Osteocyte (in vitro differentiated cells): ENCODE data around the gene ABHD17A. TPM values are rescaled to one million over a fixed set of nuclear protein-coding genes. Genes with fewer than 3 reads are reported as not detected.

ENCODE experiments used
- DNase-seq: peaks from one replicate; pipeline ENCODE4 v3.0.0; 2021; ENCODE audit warnings: mixed read lengths; ENCODE audit not compliant: unreplicated experiment; ENCODE audit errors: extremely low spot score
- H3K27ac Mint-ChIP-seq: one replicate; pipeline ENCODE4 v1.8.0; 2021; ENCODE audit warnings: mild to moderate bottlenecking, mixed read lengths; ENCODE audit not compliant: unreplicated experiment
- H3K27me3 Mint-ChIP-seq: one replicate; pipeline ENCODE4 v1.8.0; 2021; ENCODE audit warnings: mixed read lengths; ENCODE audit not compliant: unreplicated experiment
- H3K36me3 Mint-ChIP-seq: one replicate; pipeline ENCODE4 v1.8.0; 2021; ENCODE audit warnings: mixed read lengths; ENCODE audit not compliant: unreplicated experiment
- H3K4me1 Mint-ChIP-seq: one replicate; pipeline ENCODE4 v1.8.0; 2021; ENCODE audit warnings: mixed read lengths; ENCODE audit not compliant: unreplicated experiment
- H3K4me3 Mint-ChIP-seq: one replicate; pipeline ENCODE4 v1.8.0; 2021; ENCODE audit warnings: mild to moderate bottlenecking, moderate library complexity, mixed read lengths; ENCODE audit not compliant: unreplicated experiment
- H3K9me3 Mint-ChIP-seq: one replicate; pipeline ENCODE4 v1.8.0; 2021; ENCODE audit warnings: mixed read lengths; ENCODE audit not compliant: unreplicated experiment
- CTCF ChIP-seq: fragments of 200-600 bp; sonication (generic); IDR thresholded peaks from 2 replicates; pipeline ENCODE4 v1.5.0; 2021; ENCODE audit warnings: antibody characterized with exemption, mild to moderate bottlenecking, moderate library complexity
- total RNA-seq: library from RNA; stranded (reverse); gene quantifications from 2 replicates; pipeline ENCODE4 v1.2.1, GENCODE V29; 2021

Gene ABHD17A
- total RNA-seq, 1 donor from 2014 or later: 63.4 TPM

- TF ChIP-seq CTCF: peak; percentile 90
- H3K36me3 Mint-ChIP-seq: no peaks in the 10 kb centered on the region
- H3K4me3 Mint-ChIP-seq: no peak overlapping the region
- no peak for DNase-seq
- H3K4me1 Mint-ChIP-seq: peaks cover 32% of the 10 kb centered on the region
- H3K27me3 Mint-ChIP-seq: no peaks in the 10 kb centered on the region
- H3K9me3 Mint-ChIP-seq: no peaks in the 10 kb centered on the region
- H3K27ac Mint-ChIP-seq: no peak overlapping the region
Observed at GRCh38 chr19:1837625-1838105, 47.6 kb downstream of the ABHD17A start.

- no peaks in the 10 kb centered on the region for H3K36me3 Mint-ChIP-seq
- no peak overlapping the region for H3K4me3 Mint-ChIP-seq
- H3K9me3 Mint-ChIP-seq: no peaks in the 10 kb centered on the region
- H3K27ac Mint-ChIP-seq: no peak overlapping the region
- DNase-seq: no peak
- TF ChIP-seq CTCF: no peak
- H3K4me1 Mint-ChIP-seq: peaks cover 27% of the 10 kb centered on the region
- no peaks in the 10 kb centered on the region for H3K27me3 Mint-ChIP-seq
Observed at GRCh38 chr19:1837222-1837565, 48.1 kb downstream of the ABHD17A start.

GRCh38 chr19:1836458-1837221, 48.7 kb downstream of the ABHD17A start:
- H3K4me3 Mint-ChIP-seq: no peak overlapping the region
- H3K27ac Mint-ChIP-seq: no peak overlapping the region
- H3K9me3 Mint-ChIP-seq: no peaks in the 10 kb centered on the region
- H3K27me3 Mint-ChIP-seq: no peaks in the 10 kb centered on the region
- peaks cover 21% of the 10 kb centered on the region for H3K4me1 Mint-ChIP-seq
- DNase-seq: no peak
- no peak for TF ChIP-seq CTCF
- H3K36me3 Mint-ChIP-seq: no peaks in the 10 kb centered on the region

- DNase-seq: no peak
- H3K4me3 Mint-ChIP-seq: no peak overlapping the region
- no peak for TF ChIP-seq CTCF
- no peak overlapping the region for H3K27ac Mint-ChIP-seq
- H3K4me1 Mint-ChIP-seq: peaks cover 4% of the 10 kb centered on the region
- H3K27me3 Mint-ChIP-seq: no peaks in the 10 kb centered on the region
- no peaks in the 10 kb centered on the region for H3K9me3 Mint-ChIP-seq
- H3K36me3 Mint-ChIP-seq: no peaks in the 10 kb centered on the region
Observed at GRCh38 chr19:1833540-1833939, 51.8 kb downstream of the ABHD17A start.

GRCh38 chr19:1832046-1832663, 53.1 kb downstream of the ABHD17A start:
- Mint-ChIP-seq H3K27ac (no peak overlapping the region), H3K36me3 (no peaks in the 10 kb centered on the region), H3K4me3 (no peak overlapping the region), H3K27me3 (no peaks in the 10 kb centered on the region), H3K9me3 (no peaks in the 10 kb centered on the region), H3K4me1 (no peaks in the 10 kb centered on the region)
- TF ChIP-seq CTCF: no peak
- DNase-seq: no peak
